OCI-LY1 (cell line): ENCODE results near the gene GPSM1.

Source experiments
- H2AFZ ChIP-seq: fragments of 200-600 bp; sonication (generic), shearing (Covaris generic); 2 replicates; pipeline ENCODE4 v1.6.0; 2014; ENCODE audit warnings: antibody characterized with exemption, mild to moderate bottlenecking, low read length
- H3F3A ChIP-seq: fragments of 200-600 bp; sonication (generic), shearing (Covaris generic); 2 replicates; pipeline ENCODE4 v1.6.0; 2014; ENCODE audit warnings: mild to moderate bottlenecking, antibody characterized with exemption, low read length, moderate library complexity; ENCODE audit not compliant: insufficient read depth
- H3K27ac ChIP-seq: fragments of 200-600 bp; sonication (generic); 2 replicates; pipeline ENCODE4 v1.5.1; 2014; ENCODE audit warnings: low read length, mixed run types, mild to moderate bottlenecking, low read depth; ENCODE audit not compliant: poor library complexity, severe bottlenecking
- H3K27me3 ChIP-seq: fragments of 200-600 bp; sonication (generic); 2 replicates; pipeline ENCODE4 v1.6.0; 2014; ENCODE audit warnings: antibody characterized with exemption, mild to moderate bottlenecking, low read length, moderate library complexity; ENCODE audit not compliant: insufficient read depth
- H3K36me3 ChIP-seq: fragments of 200-600 bp; sonication (generic); 2 replicates; pipeline ENCODE4 v1.6.1; 2014; ENCODE audit warnings: mild to moderate bottlenecking, antibody characterized with exemption, low read length, moderate library complexity, mixed read lengths; ENCODE audit not compliant: insufficient read depth
- H3K4me1 ChIP-seq: fragments of 200-600 bp; sonication (generic); 2 replicates; pipeline ENCODE4 v1.5.1; 2014; ENCODE audit warnings: mild to moderate bottlenecking, low read length, moderate library complexity; ENCODE audit not compliant: insufficient read depth, severe bottlenecking
- H3K4me2 ChIP-seq: fragments of 200-600 bp; sonication (generic), shearing (Covaris generic); 2 replicates; pipeline ENCODE4 v1.6.1; 2014; ENCODE audit warnings: low read length
- H3K4me3 ChIP-seq: fragments of 200-600 bp; sonication (generic); 2 replicates; pipeline ENCODE4 v1.5.1; 2014; ENCODE audit warnings: low read length, low read depth, mild to moderate bottlenecking, mixed read lengths; ENCODE audit not compliant: poor library complexity, severe bottlenecking
- H3K79me2 ChIP-seq: fragments of 200-600 bp; shearing (Covaris generic); 2 replicates; pipeline ENCODE4 v1.6.1; 2016; ENCODE audit warnings: mixed run types, low read length, mixed read lengths; ENCODE audit not compliant: insufficient read depth
- H3K9ac ChIP-seq: fragments of 200-600 bp; sonication (generic), shearing (Covaris generic); 2 replicates; pipeline ENCODE4 v1.6.1; 2014; ENCODE audit warnings: mild to moderate bottlenecking, low read length, mixed read lengths
- H3K9me2 ChIP-seq: fragments of 200-600 bp; sonication (generic), shearing (Covaris generic); 2 replicates; pipeline ENCODE4 v1.6.1; 2014; ENCODE audit warnings: low read depth, mild to moderate bottlenecking, low read length, mixed read lengths
- H3K9me3 ChIP-seq: fragments of 200-600 bp; shearing (Covaris generic); 2 replicates; pipeline ENCODE4 v1.6.1; 2014; ENCODE audit warnings: low read length, mixed read lengths
- H4K20me1 ChIP-seq: fragments of 200-600 bp; sonication (generic), shearing (Covaris generic); 2 replicates; pipeline ENCODE4 v1.6.0; 2016; ENCODE audit warnings: mild to moderate bottlenecking, low read length; ENCODE audit not compliant: insufficient read depth
- EZH2 ChIP-seq: fragments of 200-600 bp; sonication (generic), shearing (Covaris generic); IDR thresholded peaks from 2 replicates; pipeline ENCODE4 v1.8.0; 2017; ENCODE audit warnings: borderline replicate concordance, mixed run types, mild to moderate bottlenecking, antibody characterized with exemption, low read length, moderate library complexity, mixed read lengths
- TF ChIP-seq, protein P1 (sequence below): fragments of 200-600 bp; sonication (generic), shearing (Covaris generic); IDR thresholded peaks from 2 replicates; pipeline ENCODE4 v1.5.1; 2017; ENCODE audit warnings: mild to moderate bottlenecking, antibody characterized with exemption, low read length, moderate library complexity, mixed read lengths

GPSM1 gene

GRCh38 chr9:136385015-136385414 lies 57.7 kb downstream of the GPSM1 start:
- Histone ChIP-seq H3K9me2 (no peaks in the 10 kb centered on the region), H3K36me3 (peaks cover 84% of the 10 kb centered on the region), H3K79me2 (no peaks in the 10 kb centered on the region), H3F3A (no peaks in the 10 kb centered on the region), H3K9me3 (no peaks in the 10 kb centered on the region), H3K4me3 (no peak overlapping the region), H3K27me3 (no peaks in the 10 kb centered on the region), H2AFZ (no peak overlapping the region), H3K9ac (no peak overlapping the region), H4K20me1 (no peaks in the 10 kb centered on the region), H3K4me2 (no peak overlapping the region), H3K4me1 (no peaks in the 10 kb centered on the region), H3K27ac (no peak overlapping the region)
- TF ChIP-seq, protein P1, sequence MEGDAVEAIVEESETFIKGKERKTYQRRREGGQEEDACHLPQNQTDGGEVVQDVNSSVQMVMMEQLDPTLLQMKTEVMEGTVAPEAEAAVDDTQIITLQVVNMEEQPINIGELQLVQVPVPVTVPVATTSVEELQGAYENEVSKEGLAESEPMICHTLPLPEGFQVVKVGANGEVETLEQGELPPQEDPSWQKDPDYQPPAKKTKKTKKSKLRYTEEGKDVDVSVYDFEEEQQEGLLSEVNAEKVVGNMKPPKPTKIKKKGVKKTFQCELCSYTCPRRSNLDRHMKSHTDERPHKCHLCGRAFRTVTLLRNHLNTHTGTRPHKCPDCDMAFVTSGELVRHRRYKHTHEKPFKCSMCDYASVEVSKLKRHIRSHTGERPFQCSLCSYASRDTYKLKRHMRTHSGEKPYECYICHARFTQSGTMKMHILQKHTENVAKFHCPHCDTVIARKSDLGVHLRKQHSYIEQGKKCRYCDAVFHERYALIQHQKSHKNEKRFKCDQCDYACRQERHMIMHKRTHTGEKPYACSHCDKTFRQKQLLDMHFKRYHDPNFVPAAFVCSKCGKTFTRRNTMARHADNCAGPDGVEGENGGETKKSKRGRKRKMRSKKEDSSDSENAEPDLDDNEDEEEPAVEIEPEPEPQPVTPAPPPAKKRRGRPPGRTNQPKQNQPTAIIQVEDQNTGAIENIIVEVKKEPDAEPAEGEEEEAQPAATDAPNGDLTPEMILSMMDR = no peak
- TF ChIP-seq EZH2 = no peak

- no peaks in the 10 kb centered on the region for H3K27me3 ChIP-seq
- no peak overlapping the region for H3K4me3 ChIP-seq
- no peak overlapping the region for H3K9ac ChIP-seq
- H3K9me2 ChIP-seq = no peaks in the 10 kb centered on the region
- H4K20me1 ChIP-seq = no peaks in the 10 kb centered on the region
- no peaks in the 10 kb centered on the region for H3K79me2 ChIP-seq
- no peak overlapping the region for H2AFZ ChIP-seq
- H3K36me3 ChIP-seq = peaks cover 86% of the 10 kb centered on the region
- no peak overlapping the region for H3K4me2 ChIP-seq
- TF ChIP-seq EZH2 = no peak
- TF ChIP-seq, protein P1 = no peak
- H3F3A ChIP-seq = no peaks in the 10 kb centered on the region
- H3K27ac ChIP-seq = no peak overlapping the region
- no peaks in the 10 kb centered on the region for H3K4me1 ChIP-seq
- H3K9me3 ChIP-seq = no peaks in the 10 kb centered on the region
These were observed 58.7 kb downstream of the GPSM1 start for GRCh38 chr9:136386018-136386417.

DNA sequence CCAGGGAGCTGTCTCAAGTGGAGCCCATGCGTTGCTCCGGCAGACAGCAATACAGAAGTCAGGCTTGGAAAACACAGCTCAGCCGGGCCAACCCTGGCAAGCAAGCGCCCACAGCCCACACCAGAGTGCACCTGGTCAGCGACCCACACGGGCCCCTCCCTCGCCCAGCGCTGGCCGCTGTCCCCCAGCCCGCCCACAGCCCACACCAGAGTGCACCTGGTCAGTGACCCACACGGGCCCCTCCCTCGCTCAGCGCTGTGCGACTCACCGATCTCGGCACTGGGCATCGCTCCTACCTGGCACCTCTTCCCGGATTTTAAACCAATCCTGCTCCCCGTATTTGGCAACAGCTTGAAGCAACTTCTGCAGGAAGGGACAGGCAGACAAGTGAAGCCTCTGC lies 59.9 kb downstream of the GPSM1 start:
- H3K36me3 ChIP-seq = peaks cover 86% of the 10 kb centered on the region

More for the DNA sequence above, 59.9 kb downstream of the GPSM1 start:
- Histone ChIP-seq H3F3A (no peaks in the 10 kb centered on the region), H3K9ac (no peak overlapping the region), H3K4me3 (no peak overlapping the region), H4K20me1 (no peaks in the 10 kb centered on the region), H3K9me2 (no peaks in the 10 kb centered on the region), H2AFZ (no peak overlapping the region), H3K4me2 (no peak overlapping the region), H3K27me3 (no peaks in the 10 kb centered on the region), H3K27ac (no peak overlapping the region), H3K79me2 (no peaks in the 10 kb centered on the region), H3K9me3 (no peaks in the 10 kb centered on the region), H3K4me1 (no peaks in the 10 kb centered on the region)
- TF ChIP-seq, protein P1 = no peak
- TF ChIP-seq EZH2 = no peak
